Measurements from ENCODE around the gene TET3. TPM values are rescaled to one million over a fixed set of nuclear protein-coding genes. Genes with fewer than 3 reads are reported as not detected.

The TET3 gene
- total RNA-seq, 1 donor from 2014 or later = 21.5 TPM

DNA sequence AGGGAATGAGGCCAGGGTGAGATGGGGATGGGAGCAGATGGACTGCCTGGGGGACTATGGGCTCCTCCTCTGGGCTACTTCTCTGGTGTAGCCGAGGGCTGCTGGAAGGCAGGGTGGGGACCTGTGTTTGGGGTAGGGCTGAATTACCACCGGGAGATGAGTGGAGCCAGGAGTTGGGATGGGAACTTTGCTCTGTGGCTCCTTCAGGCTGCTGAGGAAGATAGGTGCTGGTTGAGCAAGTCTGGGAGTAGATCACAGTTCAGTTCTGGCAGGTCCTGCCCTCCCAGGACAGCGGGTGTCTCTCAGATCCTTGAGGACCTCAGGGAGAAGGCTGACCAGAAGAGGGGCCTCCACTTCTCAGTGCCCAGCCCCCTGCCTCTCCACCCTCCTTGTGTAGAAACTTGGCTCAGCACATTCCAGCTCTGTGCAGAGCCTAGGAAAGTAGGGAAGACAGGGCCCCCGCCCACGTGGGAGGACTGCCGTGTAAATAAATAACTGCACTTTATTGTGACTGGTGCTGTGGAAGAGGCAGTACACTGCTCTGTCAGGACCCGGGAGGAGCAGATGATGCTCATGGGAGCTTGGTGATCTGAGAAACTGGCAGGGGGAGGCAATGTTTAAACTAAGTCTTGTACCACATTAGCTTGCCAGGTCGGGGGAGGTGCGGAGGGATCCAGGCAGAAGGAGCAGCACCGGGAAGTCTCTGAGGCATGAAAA lies 15.3 kb downstream of the TET3 start:
- no peaks in the 10 kb centered on the region for H3K9me3 ChIP-seq
- H3K4me3 ChIP-seq = no peak overlapping the region
- DNase-seq (no peak), ATAC-seq (no peak)
- no peaks in the 10 kb centered on the region for H3K27me3 ChIP-seq (ENCODE audit: low read depth)
- H3K27ac ChIP-seq = no peak overlapping the region
- peaks cover 38% of the 10 kb centered on the region for H3K4me1 ChIP-seq
- H3K36me3 ChIP-seq = peaks cover 13% of the 10 kb centered on the region
- TF ChIP-seq, protein P1, sequence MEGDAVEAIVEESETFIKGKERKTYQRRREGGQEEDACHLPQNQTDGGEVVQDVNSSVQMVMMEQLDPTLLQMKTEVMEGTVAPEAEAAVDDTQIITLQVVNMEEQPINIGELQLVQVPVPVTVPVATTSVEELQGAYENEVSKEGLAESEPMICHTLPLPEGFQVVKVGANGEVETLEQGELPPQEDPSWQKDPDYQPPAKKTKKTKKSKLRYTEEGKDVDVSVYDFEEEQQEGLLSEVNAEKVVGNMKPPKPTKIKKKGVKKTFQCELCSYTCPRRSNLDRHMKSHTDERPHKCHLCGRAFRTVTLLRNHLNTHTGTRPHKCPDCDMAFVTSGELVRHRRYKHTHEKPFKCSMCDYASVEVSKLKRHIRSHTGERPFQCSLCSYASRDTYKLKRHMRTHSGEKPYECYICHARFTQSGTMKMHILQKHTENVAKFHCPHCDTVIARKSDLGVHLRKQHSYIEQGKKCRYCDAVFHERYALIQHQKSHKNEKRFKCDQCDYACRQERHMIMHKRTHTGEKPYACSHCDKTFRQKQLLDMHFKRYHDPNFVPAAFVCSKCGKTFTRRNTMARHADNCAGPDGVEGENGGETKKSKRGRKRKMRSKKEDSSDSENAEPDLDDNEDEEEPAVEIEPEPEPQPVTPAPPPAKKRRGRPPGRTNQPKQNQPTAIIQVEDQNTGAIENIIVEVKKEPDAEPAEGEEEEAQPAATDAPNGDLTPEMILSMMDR (IDR thresholded peaks at IDR 0.05) = no peak
- intact Hi-C loops (cut with DNase I) = no loop called here

DNA sequence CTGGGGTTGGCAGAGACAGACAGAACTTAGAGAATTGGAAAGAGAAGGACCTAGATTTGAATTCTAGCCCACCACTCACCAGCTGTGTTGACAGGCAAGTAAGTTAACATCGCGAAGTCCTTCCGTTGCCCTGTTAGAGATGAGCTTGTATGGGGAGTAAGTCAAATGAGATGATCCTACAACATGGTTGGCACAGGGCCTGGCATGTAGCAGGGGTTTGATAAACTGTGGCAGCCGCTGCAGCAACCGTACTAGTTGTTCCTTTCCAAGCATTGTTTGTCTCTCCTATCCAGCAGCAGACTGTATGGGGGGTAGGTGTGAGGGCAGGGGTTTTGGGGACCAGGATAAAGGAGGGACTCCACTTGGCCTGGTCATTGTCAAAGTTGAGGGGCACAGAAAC lies 16.0 kb downstream of the TET3 start:
- no peak overlapping the region for H3K4me3 ChIP-seq
- TF ChIP-seq, protein P1 (IDR thresholded peaks at IDR 0.05) = no peak
- H3K36me3 ChIP-seq = peaks cover 10% of the 10 kb centered on the region
- no peaks in the 10 kb centered on the region for H3K27me3 ChIP-seq (ENCODE audit: low read depth)
- no peak overlapping the region for H3K27ac ChIP-seq
- DNase-seq (no peak), ATAC-seq (no peak)
- H3K4me1 ChIP-seq = peaks cover 38% of the 10 kb centered on the region
- H3K9me3 ChIP-seq = no peaks in the 10 kb centered on the region
- intact Hi-C loops (cut with DNase I) = no loop called here

DNA sequence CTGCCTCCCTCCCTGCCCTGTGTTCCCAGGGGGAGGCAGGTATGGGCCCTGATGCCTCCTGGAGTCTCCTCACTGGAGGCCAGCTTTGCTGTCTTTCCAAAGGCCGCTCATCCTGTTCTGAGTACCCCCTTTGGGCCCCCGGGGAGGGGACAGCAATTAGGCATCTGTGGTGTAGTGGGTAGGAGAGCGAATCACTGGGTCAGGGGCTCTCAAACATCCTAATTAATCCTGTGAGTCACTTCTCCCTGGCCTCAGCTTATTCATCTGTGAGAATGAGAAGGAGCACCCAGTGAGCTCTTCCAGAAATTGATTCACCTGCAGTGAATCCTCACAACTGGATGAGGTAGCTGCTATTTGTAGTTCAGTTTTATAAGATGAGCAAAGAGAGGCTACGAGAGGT lies 16.4 kb downstream of the TET3 start:
- H3K27ac ChIP-seq = no peak overlapping the region
- no peaks in the 10 kb centered on the region for H3K9me3 ChIP-seq
- intact Hi-C loops (cut with DNase I) = no loop called here
- DNase-seq = no peak
- no peak for ATAC-seq
- peaks cover 41% of the 10 kb centered on the region for H3K4me1 ChIP-seq
- peaks cover 5% of the 10 kb centered on the region for H3K36me3 ChIP-seq
- TF ChIP-seq, protein P1 (IDR thresholded peaks at IDR 0.05) = no peak
- H3K4me3 ChIP-seq = no peak overlapping the region
- no peaks in the 10 kb centered on the region for H3K27me3 ChIP-seq (ENCODE audit: low read depth)

DNA sequence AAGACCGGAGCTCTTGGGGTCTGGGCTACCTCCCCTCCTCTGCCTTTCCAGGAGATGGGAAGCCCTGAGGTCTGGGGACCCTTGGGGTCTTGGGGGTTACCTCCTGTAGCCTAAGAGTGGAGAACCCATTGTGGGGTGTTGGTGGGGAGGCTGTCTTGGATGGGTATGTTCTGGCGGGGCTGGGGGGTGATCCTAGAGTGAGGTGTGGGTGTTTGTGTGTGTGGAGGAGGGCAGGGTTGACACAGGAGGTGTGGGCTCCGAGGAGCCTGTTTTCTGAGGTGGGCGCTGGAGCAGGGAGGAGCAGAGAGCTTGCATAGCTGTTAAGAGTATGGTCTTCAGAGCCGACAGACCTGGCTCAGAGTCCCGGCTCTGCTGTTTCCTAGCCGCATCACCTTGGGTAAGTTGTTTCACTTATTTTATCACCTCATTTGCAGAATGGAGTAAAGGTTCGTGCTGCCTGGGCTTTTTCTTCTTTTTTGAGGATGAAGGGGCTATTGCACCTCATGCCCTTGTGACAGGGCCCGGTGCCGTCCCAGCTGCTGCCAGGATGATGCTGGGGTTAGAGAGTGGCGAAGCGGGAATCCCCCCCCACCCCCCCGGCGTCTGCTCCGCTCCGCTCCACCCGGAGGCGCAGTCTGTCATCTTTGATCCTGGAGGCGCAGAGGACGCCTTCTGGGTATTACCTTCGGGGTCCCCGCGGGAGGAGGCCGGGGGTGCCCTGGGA lies 17.2 kb downstream of the TET3 start:
- H3K27me3 ChIP-seq (ENCODE audit: low read depth) = no peaks in the 10 kb centered on the region
- H3K9me3 ChIP-seq = no peaks in the 10 kb centered on the region
- peaks cover 46% of the 10 kb centered on the region for H3K4me1 ChIP-seq
- no peak for ATAC-seq
- H3K36me3 ChIP-seq = peaks cover 5% of the 10 kb centered on the region
- no peak for DNase-seq
- TF ChIP-seq, protein P1 (IDR thresholded peaks at IDR 0.05) = no peak
- H3K27ac ChIP-seq = no peak overlapping the region
- intact Hi-C loops (cut with DNase I) = no loop called here
- H3K4me3 ChIP-seq = peak overlapping the region; percentile 69

DNA sequence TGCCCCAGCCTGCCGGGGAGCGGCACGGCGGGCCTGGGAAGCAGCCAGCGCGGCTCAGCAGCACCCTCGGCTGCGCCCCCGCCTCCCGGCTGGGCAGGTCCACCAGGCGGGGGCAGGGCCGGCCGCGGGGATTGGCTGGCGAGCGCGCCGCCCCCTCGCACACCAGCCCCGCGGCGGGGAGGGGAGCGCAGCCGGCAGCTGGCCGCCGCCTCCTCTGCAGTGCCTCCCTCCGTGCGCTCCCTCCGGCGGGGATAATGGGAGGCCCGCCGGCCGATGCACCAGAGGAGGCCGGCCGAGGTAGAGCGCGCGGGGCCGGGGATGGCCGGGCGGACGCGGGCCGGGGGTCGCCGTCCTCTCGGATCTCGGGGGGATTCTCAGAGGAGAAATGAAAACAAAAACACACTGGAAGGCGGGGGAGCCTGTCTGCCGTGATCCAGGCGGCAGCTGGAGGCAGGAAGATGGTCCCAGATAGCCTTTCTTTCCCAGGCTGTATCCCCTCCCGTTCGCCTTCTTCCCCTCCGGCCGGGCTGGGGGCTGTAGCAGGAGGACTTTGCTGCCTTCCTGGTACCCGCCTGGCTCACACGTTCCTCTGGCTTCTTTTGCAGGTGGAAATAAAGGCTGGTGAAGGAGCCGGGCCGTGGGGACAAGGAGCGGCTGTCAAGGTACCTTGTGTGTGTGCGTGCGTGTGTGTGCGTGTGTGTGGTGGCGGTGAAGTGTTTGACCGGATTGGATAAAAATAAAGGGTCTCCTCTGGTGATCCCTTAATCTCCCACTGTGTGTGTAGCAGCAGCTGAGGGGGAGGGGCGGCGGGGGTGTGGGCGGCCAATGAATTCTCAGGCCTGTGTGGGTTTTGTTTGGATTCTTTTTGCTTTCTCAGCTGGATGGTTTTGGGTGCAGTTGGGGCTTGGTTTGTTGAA lies 18.1 kb downstream of the TET3 start:
- Histone ChIP-seq H3K27me3 (ENCODE audit: low read depth) (no peaks in the 10 kb centered on the region), H3K4me3 (peak overlapping the region; percentile 69), H3K36me3 (peaks cover 5% of the 10 kb centered on the region), H3K4me1 (peaks cover 54% of the 10 kb centered on the region), H3K27ac (no peak overlapping the region), H3K9me3 (no peaks in the 10 kb centered on the region)
- ATAC-seq = peak; percentile 97 to 98
- TF ChIP-seq, protein P1 (IDR thresholded peaks at IDR 0.05) = peak; percentile 19
- DNase-seq = peak; percentile 88
- intact Hi-C loops (cut with DNase I) = no loop called here
